ENCODE data around the gene TMEM54. TPM values are rescaled to one million over a fixed set of nuclear protein-coding genes. Genes with fewer than 3 reads are reported as not detected.

Gene TMEM54
- 18.8 and 25.4 TPM in 2 replicates for total RNA-seq

GRCh38 chr1:32900956-32901822 lies at the start of gene TMEM54:
Gene TMEM54 (minus strand): TSS chr1:32901389. CDS start chr1:32901238, 151 bp downstream.

GRCh38 chr1:32886004-32886827 lies 15.0 kb downstream of the TMEM54 start, which contains the start of gene HPCA:
Gene HPCA (plus strand): TSS chr1:32886491. CDS start chr1:32888899, 2,408 bp downstream.

GRCh38 chr1:32870615-32871363 lies 30.4 kb downstream of the TMEM54 start, which contains the start of gene FNDC5:
Gene FNDC5 (minus strand): TSS chr1:32870912.

Other genes starting within 250 kb of the TMEM54 start
- 31.2 and 45.2 TPM in 2 replicates for gene SYNC, start 198.6 kb downstream of the TMEM54 start, total RNA-seq
- 103 and 128 TPM in 2 replicates for gene YARS1, start 84.0 kb downstream of the TMEM54 start, total RNA-seq
- gene S100PBP, start 83.7 kb downstream of the TMEM54 start, total RNA-seq, result 10.5 and 17.8 TPM in 2 replicates
- gene FNDC5, start 30.5 kb downstream of the TMEM54 start, total RNA-seq, result 0.16 and 13.5 TPM in 2 replicates
- gene HPCA, start 14.9 kb downstream of the TMEM54 start, total RNA-seq, result not detected in 2 replicates
- 8.3 and 10.9 TPM in 2 replicates for gene RNF19B, start 63.4 kb upstream of the TMEM54 start, total RNA-seq
- gene AK2, start 135.5 kb upstream of the TMEM54 start, total RNA-seq, result 146 and 152 TPM in 2 replicates
- 0.72 and 6.3 TPM in 2 replicates for gene AZIN2, start 179.8 kb upstream of the TMEM54 start, total RNA-seq

Data from cardiac atrium fibroblast (primary cell).